Frontal cortex (tissue), 4 donors: ENCODE results near the gene KANK2. TPM values are rescaled to one million over a fixed set of nuclear protein-coding genes. Genes with fewer than 3 reads are reported as not detected.

Source experiments
- DNase-seq, 2 donors: peaks; one replicate each; pipeline ENCODE4 v3.0.0; 2012; ENCODE audit warnings: low spot score in 2 of 2
- FAIRE-seq: peaks from 2 replicates; lab custom pipeline; 2012; peaks lifted over from hg19 to GRCh38; lab: Jason Lieb, UNC
- total RNA-seq: library from RNA; depleted of rRNA; stranded (reverse); fragments of >200 nt; gene quantifications from one replicate; pipeline ENCODE4 v1.2.3, GENCODE V29; 2014
- donor health status: control.
- donor health status: control.
- donor health status: control.

The KANK2 gene
- total RNA-seq, 1 donor from 2014 or later = 7.3 TPM

- DNase-seq (no peak), FAIRE-seq (no peak)
Observed at GRCh38 chr19:11116507-11116906, 80.8 kb downstream of the KANK2 start.

- DNase-seq (no peak), FAIRE-seq (no peak)
Observed at GRCh38 chr19:11115895-11116446, 81.4 kb downstream of the KANK2 start.

- FAIRE-seq = no peak
- no peak for DNase-seq
Observed at GRCh38 chr19:11115042-11115441, 82.3 kb downstream of the KANK2 start.

Other genes with a start within 250 kb of the KANK2 start
- 85.2 TPM for gene SMARCA4, start 236.5 kb downstream of the KANK2 start, total RNA-seq
- gene LDLR, start 108.1 kb downstream of the KANK2 start, total RNA-seq = 28.5 TPM
- 6.9 TPM for gene SPC24, start 41.8 kb downstream of the KANK2 start, total RNA-seq
- gene ANGPTL8, start 42.1 kb upstream of the KANK2 start, total RNA-seq = not detected
- gene DOCK6, start 65.0 kb upstream of the KANK2 start, total RNA-seq = 4.1 TPM
- not detected for gene TSPAN16, start 98.6 kb upstream of the KANK2 start, total RNA-seq
- gene RAB3D, start 142.1 kb upstream of the KANK2 start, total RNA-seq = 21.6 TPM
- 27.7 TPM for gene TMEM205, start 148.7 kb upstream of the KANK2 start, total RNA-seq
- gene CCDC159, start 149.0 kb upstream of the KANK2 start, total RNA-seq = 2.9 TPM
- 30.6 TPM for gene PLPPR2, start 157.9 kb upstream of the KANK2 start, total RNA-seq
- gene SWSAP1, start 177.1 kb upstream of the KANK2 start, total RNA-seq = 0.82 TPM
- 3.3 TPM for gene EPOR, start 186.8 kb upstream of the KANK2 start, total RNA-seq
- gene RGL3, start 221.8 kb upstream of the KANK2 start, total RNA-seq = 0.41 TPM
- gene ODAD3, start 237.6 kb upstream of the KANK2 start, total RNA-seq = 0.41 TPM
- gene PRKCSH, start 238.1 kb upstream of the KANK2 start, total RNA-seq = 39.1 TPM